Skeletal muscle cell (primary cell): ENCODE data around the gene PDSS2.

Source experiments
- DNase-seq: peaks from one replicate; pipeline ENCODE4 v3.0.0-alpha.2; 2010; ENCODE audit warnings: low read depth
- H3K4me3 ChIP-seq: 2 replicates; pipeline ENCODE4 v1.5.1; 2011; ENCODE audit warnings: low read depth, mild to moderate bottlenecking, control low read depth, low read length, moderate library complexity

The PDSS2 gene

GRCh38 chr6:107116931-107117330, 342.4 kb downstream of the PDSS2 start:
- DNase-seq = no peak
- peak overlapping the region; percentile 77 for H3K4me3 ChIP-seq

- DNase-seq = no peak
These were observed 343.0 kb downstream of the PDSS2 start for GRCh38 chr6:107116328-107116892.

GRCh38 chr6:107115695-107116327, 343.6 kb downstream of the PDSS2 start:
- DNase-seq = no peak
- peak overlapping the region; percentile 77 for H3K4me3 ChIP-seq

More at GRCh38 chr6:107116328-107116892, 343.0 kb downstream of the PDSS2 start:
- H3K4me3 ChIP-seq = peak overlapping the region; percentile 77

GRCh38 chr6:107114926-107115694, 344.3 kb downstream of the PDSS2 start, which contains the start of gene BEND3:
TSS of gene BEND3 (minus strand) at chr6:107115515. CDS start at chr6:107099285, 16,230 bp downstream.
- H3K4me3 ChIP-seq = peak within 1 kb of the TSS; percentile 77
- no peak for DNase-seq

GRCh38 chr6:107114213-107114925, 345.0 kb downstream of the PDSS2 start:
- peak overlapping the region; percentile 51 for H3K4me3 ChIP-seq
- DNase-seq = no peak

- no peak overlapping the region for H3K4me3 ChIP-seq
- no peak for DNase-seq
These were observed 349.2 kb downstream of the PDSS2 start for GRCh38 chr6:107110200-107110599.

- H3K4me3 ChIP-seq = no peak overlapping the region
- no peak for DNase-seq
These were observed 351.0 kb downstream of the PDSS2 start for GRCh38 chr6:107108201-107108890.

- DNase-seq = no peak
- H3K4me3 ChIP-seq = no peak overlapping the region
These were observed 351.6 kb downstream of the PDSS2 start for GRCh38 chr6:107107791-107108190.

GRCh38 chr6:107106165-107106564, 353.2 kb downstream of the PDSS2 start:
- no peak for DNase-seq
- no peak overlapping the region for H3K4me3 ChIP-seq

- no peak for DNase-seq
- no peak overlapping the region for H3K4me3 ChIP-seq
These were observed 353.8 kb downstream of the PDSS2 start for GRCh38 chr6:107105511-107106116.

- no peak for DNase-seq
- H3K4me3 ChIP-seq = no peak overlapping the region
These were observed 356.3 kb downstream of the PDSS2 start for GRCh38 chr6:107103082-107103481.
